ENCODE measurements around the gene PTP4A1.

Gene PTP4A1

GRCh38 chr6:63529498-63529897 lies 42.8 kb upstream of the PTP4A1 start:
- no peak for DNase-seq (ENCODE audit: extremely low spot score)
- POLR2A ChIA-PET = no interaction called here
- TF ChIP-seq, protein P1, sequence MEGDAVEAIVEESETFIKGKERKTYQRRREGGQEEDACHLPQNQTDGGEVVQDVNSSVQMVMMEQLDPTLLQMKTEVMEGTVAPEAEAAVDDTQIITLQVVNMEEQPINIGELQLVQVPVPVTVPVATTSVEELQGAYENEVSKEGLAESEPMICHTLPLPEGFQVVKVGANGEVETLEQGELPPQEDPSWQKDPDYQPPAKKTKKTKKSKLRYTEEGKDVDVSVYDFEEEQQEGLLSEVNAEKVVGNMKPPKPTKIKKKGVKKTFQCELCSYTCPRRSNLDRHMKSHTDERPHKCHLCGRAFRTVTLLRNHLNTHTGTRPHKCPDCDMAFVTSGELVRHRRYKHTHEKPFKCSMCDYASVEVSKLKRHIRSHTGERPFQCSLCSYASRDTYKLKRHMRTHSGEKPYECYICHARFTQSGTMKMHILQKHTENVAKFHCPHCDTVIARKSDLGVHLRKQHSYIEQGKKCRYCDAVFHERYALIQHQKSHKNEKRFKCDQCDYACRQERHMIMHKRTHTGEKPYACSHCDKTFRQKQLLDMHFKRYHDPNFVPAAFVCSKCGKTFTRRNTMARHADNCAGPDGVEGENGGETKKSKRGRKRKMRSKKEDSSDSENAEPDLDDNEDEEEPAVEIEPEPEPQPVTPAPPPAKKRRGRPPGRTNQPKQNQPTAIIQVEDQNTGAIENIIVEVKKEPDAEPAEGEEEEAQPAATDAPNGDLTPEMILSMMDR (IDR thresholded peaks at IDR 0.05; ENCODE audit: control extremely low read depth, extremely low read depth, low read depth, missing control alignments) = no peak
- CTCF ChIA-PET = no interaction called here

DNA sequence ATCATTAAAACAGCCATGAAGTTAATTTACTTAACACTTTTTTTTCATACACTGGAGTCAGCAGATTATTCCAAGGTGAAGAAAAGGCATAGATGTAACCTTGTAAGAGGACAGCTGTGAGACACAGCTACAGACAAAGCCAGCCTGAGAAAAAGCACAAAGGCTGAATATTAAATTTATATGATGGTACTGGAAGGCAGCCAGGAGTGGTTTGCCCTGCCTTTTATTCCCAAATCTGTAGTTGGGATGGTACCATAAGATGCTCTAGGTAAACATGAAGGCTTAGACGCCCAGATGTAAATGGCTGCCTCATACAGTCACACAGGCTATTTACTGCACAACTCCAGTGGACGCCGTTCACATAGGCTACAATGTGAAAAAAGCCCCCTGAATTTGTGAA lies 42.1 kb upstream of the PTP4A1 start:
- ChIA-PET POLR2A (no interaction called here), CTCF (no interaction called here)
- TF ChIP-seq, protein P1 (IDR thresholded peaks at IDR 0.05; ENCODE audit: control extremely low read depth, extremely low read depth, low read depth, missing control alignments) = no peak
- no peak for DNase-seq (ENCODE audit: extremely low spot score)

DNA sequence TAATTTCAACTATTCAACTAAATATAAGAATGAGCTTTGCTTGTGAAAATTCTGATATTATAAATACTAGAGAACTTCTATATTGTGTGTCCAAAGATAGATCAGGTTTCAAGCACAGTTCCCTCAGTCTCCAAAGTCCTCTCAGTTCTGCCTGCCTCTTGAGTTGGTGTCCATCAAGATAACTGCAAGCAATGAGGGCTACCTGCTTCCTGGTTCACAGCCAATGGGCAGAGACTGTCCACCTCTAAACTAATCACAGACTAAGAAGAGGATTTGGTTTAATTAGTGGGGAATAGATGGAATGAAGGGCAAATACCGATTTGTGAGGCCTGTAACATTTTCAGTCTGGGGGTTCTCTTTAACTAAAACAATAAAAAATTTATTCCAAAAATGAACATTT lies 41.3 kb upstream of the PTP4A1 start:
- POLR2A ChIA-PET = no interaction called here
- no peak for DNase-seq (ENCODE audit: extremely low spot score)
- TF ChIP-seq, protein P1 (IDR thresholded peaks at IDR 0.05; ENCODE audit: control extremely low read depth, extremely low read depth, low read depth, missing control alignments) = no peak
- CTCF ChIA-PET = interaction anchor here (1.1 to 1.7 kb wide), 3 partner anchors 13 to 67 kb away, joined by 3 to 5 read pairs (median 3); no protein-coding TSS in a partner anchor

DNA sequence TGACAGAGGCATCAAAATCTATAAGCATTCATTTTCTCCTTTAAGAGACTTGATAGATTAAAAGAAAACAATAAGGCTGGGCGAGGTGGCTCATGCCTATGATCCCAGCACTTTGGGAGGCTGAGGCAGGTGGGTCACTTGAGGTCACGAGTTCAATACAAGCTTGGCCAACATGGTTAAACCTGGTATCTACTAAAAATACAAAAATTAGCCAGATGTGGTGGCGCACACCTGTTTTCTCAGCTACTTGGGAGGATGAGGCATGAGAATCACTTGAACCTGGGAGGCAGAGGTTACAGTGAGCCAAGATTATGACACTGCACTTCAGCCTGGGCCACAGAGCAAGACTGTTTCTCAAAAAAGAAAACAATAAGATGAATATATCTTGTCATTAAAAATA lies 39.3 kb upstream of the PTP4A1 start:
- TF ChIP-seq, protein P1 (IDR thresholded peaks at IDR 0.05; ENCODE audit: control extremely low read depth, extremely low read depth, low read depth, missing control alignments) = no peak
- no peak for DNase-seq (ENCODE audit: extremely low spot score)
- CTCF ChIA-PET = interaction anchor here (0.8 to 1.1 kb wide), 4 partner anchors 8 to 42 kb away, joined by 3 read pairs; no protein-coding TSS in a partner anchor
- POLR2A ChIA-PET = no interaction called here

- TF ChIP-seq, protein P1 (IDR thresholded peaks at IDR 0.05; ENCODE audit: control extremely low read depth, extremely low read depth, low read depth, missing control alignments) = no peak
- DNase-seq (ENCODE audit: extremely low spot score) = no peak
- CTCF ChIA-PET = interaction anchor here (0.8 to 1.0 kb wide), 3 partner anchors 10 to 41 kb away, joined by 3 read pairs; no protein-coding TSS in a partner anchor
- POLR2A ChIA-PET = no interaction called here
Observed at GRCh38 chr6:63533952-63534351, 38.3 kb upstream of the PTP4A1 start.

GRCh38 chr6:63537201-63537958 lies 34.9 kb upstream of the PTP4A1 start:
- no peak for DNase-seq (ENCODE audit: extremely low spot score)
- CTCF ChIA-PET = no interaction called here
- POLR2A ChIA-PET = no interaction called here
- TF ChIP-seq, protein P1 (IDR thresholded peaks at IDR 0.05; ENCODE audit: control extremely low read depth, extremely low read depth, low read depth, missing control alignments) = no peak

All from GM10248 (cell line).